HepG2 (cell line): ENCODE results near the gene SNRNP25. TPM values are rescaled to one million over a fixed set of nuclear protein-coding genes. Genes with fewer than 3 reads are reported as not detected.
A peak's percentile ranks its signal among the peaks of the same experiment; 100 is the strongest.

ENCODE experiments used
- ARHGAP35 ChIP-seq: sonication (generic); formaldehyde crosslinking; IDR thresholded peaks from 2 replicates; pipeline ENCODE4 v1.9.0; 2022; ENCODE audit warnings: mild to moderate bottlenecking, inconsistent platforms, moderate library complexity, missing genetic modification reagents, borderline replicate concordance
- CBX5 ChIP-seq: sonication (generic); formaldehyde crosslinking; IDR thresholded peaks from 2 replicates; pipeline ENCODE4 v1.4.0; 2020; ENCODE audit warnings: missing genetic modification reagents, borderline replicate concordance
- GZF1 ChIP-seq: sonication (generic); formaldehyde crosslinking; IDR thresholded peaks from 2 replicates; pipeline ENCODE4 v1.5.1; 2020; ENCODE audit warnings: mild to moderate bottlenecking, missing genetic modification reagents
- MYPOP ChIP-seq: sonication (generic); formaldehyde crosslinking; IDR thresholded peaks from 2 replicates; pipeline ENCODE4 v1.8.1; 2023; ENCODE audit warnings: mild to moderate bottlenecking, moderate library complexity, missing genetic modification reagents
- PHF8 ChIP-seq: sonication (generic); formaldehyde crosslinking; IDR thresholded peaks from 2 replicates; pipeline ENCODE4 v1.5.0; 2020; ENCODE audit warnings: missing genetic modification reagents
- POLR2G ChIP-seq: fragments of 200-400 bp; formaldehyde crosslinking; IDR thresholded peaks from 2 replicates; pipeline ENCODE4 v1.6.1; 2018; ENCODE audit warnings: mild to moderate bottlenecking, low read depth, low read length, moderate library complexity
- RFXANK ChIP-seq: IDR thresholded peaks from 2 replicates; pipeline ENCODE4 v1.6.1; 2016
- SNAPC2 ChIP-seq: sonication (generic); formaldehyde crosslinking; IDR thresholded peaks from 2 replicates; pipeline ENCODE4 v1.8.1; 2022; ENCODE audit warnings: mild to moderate bottlenecking, missing genetic modification reagents
- SOX13 ChIP-seq, 3 experiments: fragments of 450-650 bp in 1 of 3; sonication (generic) in 1 of 3; formaldehyde crosslinking in 1 of 3; IDR thresholded peaks in 2 of 3; conservative IDR thresholded peaks in 1 of 3; 2 replicates each; pipeline versions ENCODE4 v1.5.0 to v1.6.1; 2016 to 2020; ENCODE audit warnings: antibody characterized with exemption in 1 of 3, mild to moderate bottlenecking in 1 of 3, missing compliant biosample characterization in 1 of 3, missing genetic modification reagents in 1 of 3, moderate library complexity in 1 of 3
- TAF1 ChIP-seq: sonication (generic); formaldehyde crosslinking; IDR thresholded peaks from 2 replicates; pipeline ENCODE4 v1.4.0; 2020; ENCODE audit warnings: missing genetic modification reagents
- THAP9 ChIP-seq: sonication (generic); formaldehyde crosslinking; IDR thresholded peaks from 2 replicates; pipeline ENCODE4; 2020; ENCODE audit warnings: missing genetic modification reagents, mild to moderate bottlenecking, borderline replicate concordance
- ZBTB39 ChIP-seq: sonication (generic); formaldehyde crosslinking; IDR thresholded peaks from 2 replicates; pipeline ENCODE4 v1.5.0; 2020; ENCODE audit warnings: missing genetic modification reagents
- ZNF33B ChIP-seq: sonication (generic); formaldehyde crosslinking; IDR thresholded peaks from 2 replicates; pipeline ENCODE4 v1.5.1; 2020; ENCODE audit warnings: mild to moderate bottlenecking, missing genetic modification reagents
- ZNF614 ChIP-seq: IDR thresholded peaks from 2 replicates; pipeline ENCODE4 v1.6.1; 2018; ENCODE audit warnings: missing biosample characterization, missing genetic modification reagents, inconsistent platforms, borderline replicate concordance
- ZNF747 ChIP-seq: sonication (generic); formaldehyde crosslinking; IDR thresholded peaks from 2 replicates; pipeline ENCODE4 v1.8.1; 2023; ENCODE audit warnings: missing genetic modification reagents, mild to moderate bottlenecking, borderline replicate concordance
- polyA plus RNA-seq, 8 experiments: library from polyadenylated mRNA; depleted of rRNA in 3 of 8; stranded (reverse) in 7 of 8; unstranded in 1 of 8; fragments of >200 nt; fragmentation: Illumina TruSeq in 4 of 8; extraction: Trizol in 4 of 8; gene quantifications; 2 replicates each; pipeline versions ENCODE4 v1.2.1 to v1.2.3, GENCODE V29; 2011 to 2016; ENCODE audit warnings: low read depth in 4 of 8, missing spikeins in 1 of 8, mixed read lengths in 1 of 8; ENCODE audit not compliant: insufficient read depth in 1 of 8
- total RNA-seq, 5 experiments: library from RNA; depleted of rRNA; stranded (reverse); fragments of >200 nt; fragmentation: Illumina TruSeq; extraction: Trizol; gene quantifications; 2 replicates each; pipeline ENCODE4 v1.2.3, GENCODE V29; 2016; ENCODE audit warnings: low read depth in 1 of 5
- TF ChIP-seq, protein P1 (sequence below): sonication (generic); formaldehyde crosslinking; IDR thresholded peaks from 2 replicates; pipeline ENCODE4 v1.9.0; 2022; ENCODE audit warnings: missing genetic modification reagents, mild to moderate bottlenecking, borderline replicate concordance
- TF ChIP-seq, protein P2 (sequence below): IDR thresholded peaks from 2 replicates; pipeline ENCODE4 v1.6.1; 2016; ENCODE audit warnings: low read depth, control low read depth

The SNRNP25 gene
- total and polyA plus RNA-seq, 2 of the 13 experiments (the other 11 are each of a cell fraction or from before 2014, with no cell fraction given): 34.1 to 97.4 TPM

DNA sequence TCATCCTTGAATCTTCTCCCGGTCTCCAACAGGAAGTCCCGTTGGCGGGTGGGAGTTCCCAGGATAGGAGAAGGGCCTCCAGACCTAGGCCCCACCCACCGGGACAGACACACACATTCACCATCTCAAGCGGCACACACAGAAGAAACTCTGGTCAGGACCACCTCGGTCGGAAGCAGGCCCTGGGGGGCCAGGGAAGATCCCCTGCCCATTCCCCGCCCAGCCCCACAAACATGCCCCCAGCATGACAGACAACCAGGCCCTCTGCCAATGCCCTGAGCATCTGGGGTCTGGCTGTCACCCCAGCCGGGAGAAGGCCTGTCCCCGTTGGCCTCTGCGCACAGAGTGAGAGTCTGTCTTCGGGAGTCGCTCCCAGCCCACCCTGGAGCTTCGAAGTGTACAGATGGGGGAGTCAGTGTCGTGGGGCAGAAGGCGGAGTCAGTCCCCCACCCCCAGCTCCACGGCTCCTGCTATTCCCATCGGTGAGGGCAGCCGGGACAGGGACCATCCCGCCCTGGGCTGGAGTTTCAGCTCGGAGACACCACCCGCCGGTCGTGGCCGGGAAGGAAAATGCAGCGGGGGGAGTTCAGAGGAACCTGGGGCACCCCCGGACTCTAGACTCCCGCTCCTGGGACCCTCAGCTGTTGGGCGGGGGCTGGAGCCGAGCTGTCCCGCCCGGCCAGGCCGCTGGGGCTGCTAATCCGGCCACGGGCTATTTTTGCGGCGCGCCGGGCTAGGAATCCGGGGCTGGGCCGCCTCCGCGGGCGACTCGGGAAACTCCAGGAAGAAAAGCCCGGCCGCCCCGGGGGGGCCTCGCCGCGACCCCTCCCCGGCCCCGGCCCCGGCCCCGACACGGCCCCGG, 18.1 kb downstream of the SNRNP25 start (continued):
- TF ChIP-seq ZNF747: no peak
- TF ChIP-seq ARHGAP35 (CRISPR knock-in tag): no peak
- TF ChIP-seq SOX13 (IDR thresholded peaks at IDR 0.05): no peak
- no peak for TF ChIP-seq SOX13 (CRISPR knock-in tag; conservative IDR thresholded peaks at IDR 0.05 in 1 of 2, IDR thresholded peaks at IDR 0.05 in 1 of 2)
- no peak for TF ChIP-seq GZF1 (CRISPR knock-in tag)
- peak; percentile 46; the same call in 1 of the 2 replicates for TF ChIP-seq THAP9 (CRISPR knock-in tag)
- TF ChIP-seq, protein P1, sequence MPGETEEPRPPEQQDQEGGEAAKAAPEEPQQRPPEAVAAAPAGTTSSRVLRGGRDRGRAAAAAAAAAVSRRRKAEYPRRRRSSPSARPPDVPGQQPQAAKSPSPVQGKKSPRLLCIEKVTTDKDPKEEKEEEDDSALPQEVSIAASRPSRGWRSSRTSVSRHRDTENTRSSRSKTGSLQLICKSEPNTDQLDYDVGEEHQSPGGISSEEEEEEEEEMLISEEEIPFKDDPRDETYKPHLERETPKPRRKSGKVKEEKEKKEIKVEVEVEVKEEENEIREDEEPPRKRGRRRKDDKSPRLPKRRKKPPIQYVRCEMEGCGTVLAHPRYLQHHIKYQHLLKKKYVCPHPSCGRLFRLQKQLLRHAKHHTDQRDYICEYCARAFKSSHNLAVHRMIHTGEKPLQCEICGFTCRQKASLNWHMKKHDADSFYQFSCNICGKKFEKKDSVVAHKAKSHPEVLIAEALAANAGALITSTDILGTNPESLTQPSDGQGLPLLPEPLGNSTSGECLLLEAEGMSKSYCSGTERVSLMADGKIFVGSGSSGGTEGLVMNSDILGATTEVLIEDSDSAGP: peak; percentile 39; the same call in 1 of the 2 replicates
- TF ChIP-seq POLR2G: 0 out of 2 replicates have a peak, but pooled peaks have one; percentile 27
- peak; percentile 48; the same call in 1 of the 2 replicates for TF ChIP-seq PHF8 (CRISPR knock-in tag)
- no peak for TF ChIP-seq CBX5 (CRISPR knock-in tag)
- TF ChIP-seq ZBTB39 (CRISPR knock-in tag): no peak
- TF ChIP-seq, protein P2, sequence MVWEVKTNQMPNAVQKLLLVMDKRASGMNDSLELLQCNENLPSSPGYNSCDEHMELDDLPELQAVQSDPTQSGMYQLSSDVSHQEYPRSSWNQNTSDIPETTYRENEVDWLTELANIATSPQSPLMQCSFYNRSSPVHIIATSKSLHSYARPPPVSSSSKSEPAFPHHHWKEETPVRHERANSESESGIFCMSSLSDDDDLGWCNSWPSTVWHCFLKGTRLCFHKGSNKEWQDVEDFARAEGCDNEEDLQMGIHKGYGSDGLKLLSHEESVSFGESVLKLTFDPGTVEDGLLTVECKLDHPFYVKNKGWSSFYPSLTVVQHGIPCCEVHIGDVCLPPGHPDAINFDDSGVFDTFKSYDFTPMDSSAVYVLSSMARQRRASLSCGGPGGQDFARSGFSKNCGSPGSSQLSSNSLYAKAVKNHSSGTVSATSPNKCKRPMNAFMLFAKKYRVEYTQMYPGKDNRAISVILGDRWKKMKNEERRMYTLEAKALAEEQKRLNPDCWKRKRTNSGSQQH (CRISPR knock-in tag): 0 out of 2 replicates have a peak, but pooled peaks have one; percentile 31
- TF ChIP-seq ZNF33B (CRISPR knock-in tag): no peak
- TF ChIP-seq MYPOP (CRISPR knock-in tag): 0 out of 2 replicates have a peak, but pooled peaks have one; percentile 40
- no peak for TF ChIP-seq SNAPC2 (CRISPR knock-in tag)
- TF ChIP-seq TAF1: peak; percentile 24; the same call in 1 of the 2 replicates
- 0 out of 2 replicates have a peak, but pooled peaks have one; percentile 22 for TF ChIP-seq ZNF614 (CRISPR knock-in tag)
- TF ChIP-seq RFXANK: no peak
